HG02840 (cell line): ENCODE results near the gene FUS.
A peak's percentile ranks its signal among the peaks of the same experiment; 100 is the strongest.
"Not testable (repeated sequence)": the region's sequence is repeated elsewhere in the genome, so short reads cannot be mapped to it uniquely, and the experiment has no call there.

Experiments used
- ATAC-seq: cut with Tn5 transposase; IDR thresholded peaks from one replicate; pipeline ENCODE4 v1.9.1; 2021; ENCODE audit warnings: mild to moderate bottlenecking, moderate library complexity, moderate number of reproducible peaks; ENCODE audit not compliant: unreplicated experiment, low FRiP score

FUS gene

GRCh38 chr16:31179747-31180459 is at the start of gene FUS:
Gene FUS, plus strand, starts transcription at chr16:31180139. Its CDS starts 76 bp downstream, at chr16:31180215.
- ATAC-seq: peak; percentile 75

DNA sequence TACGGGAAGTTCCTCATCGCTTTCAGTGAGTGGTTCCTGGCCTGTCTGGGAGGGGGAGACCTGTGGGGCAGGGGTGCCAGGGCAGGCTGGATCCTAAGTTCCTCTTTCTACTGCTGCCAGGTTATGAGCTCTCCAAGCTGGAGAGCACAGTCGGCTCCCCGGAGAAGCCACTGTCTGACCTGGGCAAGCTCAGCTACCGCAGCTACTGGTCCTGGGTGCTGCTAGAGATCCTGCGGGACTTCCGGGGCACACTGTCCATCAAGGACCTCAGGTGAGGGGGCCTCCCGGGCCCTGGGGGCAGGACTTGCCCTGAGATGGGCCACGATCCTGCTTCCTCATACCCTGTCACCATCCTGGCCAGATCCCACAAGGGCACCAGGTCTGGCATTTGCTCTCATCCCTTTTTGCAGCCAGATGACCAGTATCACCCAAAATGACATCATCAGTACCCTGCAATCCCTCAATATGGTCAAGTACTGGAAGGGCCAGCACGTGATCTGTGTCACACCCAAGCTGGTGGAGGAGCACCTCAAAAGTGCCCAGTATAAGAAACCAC is 49.5 kb upstream of the FUS start:
- no peak for ATAC-seq

DNA sequence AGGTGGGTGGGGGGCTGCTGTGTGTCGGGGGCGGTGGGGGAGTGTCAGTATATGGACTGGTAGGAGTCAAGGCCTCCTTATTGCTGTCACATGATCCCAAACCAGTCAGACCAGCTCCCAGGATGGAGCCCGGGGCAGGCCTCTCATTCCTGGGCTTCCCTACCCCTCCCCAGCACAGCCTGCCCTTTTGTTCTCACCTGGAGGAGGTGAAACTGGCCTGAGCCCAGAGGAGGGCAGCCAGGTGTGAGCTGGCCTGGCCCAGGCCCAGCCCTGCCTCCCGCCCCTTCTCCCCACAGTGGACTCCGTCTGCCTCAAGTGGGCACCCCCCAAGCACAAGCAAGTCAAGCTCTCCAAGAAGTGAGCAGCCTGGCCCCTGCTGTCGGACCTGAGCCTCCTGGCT is 49.0 kb upstream of the FUS start:
- ATAC-seq: no peak

- ATAC-seq: no peak
Measured at GRCh38 chr16:31131416-31131815, 48.5 kb upstream of the FUS start.

DNA sequence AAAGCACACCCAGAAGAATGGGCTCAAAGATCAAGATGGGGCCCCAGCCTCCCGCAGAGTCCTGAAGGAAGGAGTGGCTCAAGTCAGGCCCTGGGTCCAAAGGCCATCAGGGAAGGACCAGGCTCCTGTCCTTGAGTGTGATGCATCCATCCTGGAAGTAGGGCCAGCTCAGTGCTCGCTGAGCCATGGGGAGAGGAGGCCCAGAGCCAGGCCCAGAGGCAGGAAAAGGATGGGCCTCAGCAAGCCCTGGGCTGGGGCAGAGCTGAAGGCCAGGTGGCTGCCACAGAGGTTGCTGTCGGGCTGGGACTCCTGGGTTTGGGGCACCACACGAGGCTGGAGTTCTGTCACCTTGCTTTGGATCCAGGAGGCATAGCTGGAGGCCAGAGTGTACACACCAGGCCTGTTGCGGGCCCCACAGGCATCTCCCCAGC is 48.1 kb upstream of the FUS start:
- ATAC-seq: no peak

DNA sequence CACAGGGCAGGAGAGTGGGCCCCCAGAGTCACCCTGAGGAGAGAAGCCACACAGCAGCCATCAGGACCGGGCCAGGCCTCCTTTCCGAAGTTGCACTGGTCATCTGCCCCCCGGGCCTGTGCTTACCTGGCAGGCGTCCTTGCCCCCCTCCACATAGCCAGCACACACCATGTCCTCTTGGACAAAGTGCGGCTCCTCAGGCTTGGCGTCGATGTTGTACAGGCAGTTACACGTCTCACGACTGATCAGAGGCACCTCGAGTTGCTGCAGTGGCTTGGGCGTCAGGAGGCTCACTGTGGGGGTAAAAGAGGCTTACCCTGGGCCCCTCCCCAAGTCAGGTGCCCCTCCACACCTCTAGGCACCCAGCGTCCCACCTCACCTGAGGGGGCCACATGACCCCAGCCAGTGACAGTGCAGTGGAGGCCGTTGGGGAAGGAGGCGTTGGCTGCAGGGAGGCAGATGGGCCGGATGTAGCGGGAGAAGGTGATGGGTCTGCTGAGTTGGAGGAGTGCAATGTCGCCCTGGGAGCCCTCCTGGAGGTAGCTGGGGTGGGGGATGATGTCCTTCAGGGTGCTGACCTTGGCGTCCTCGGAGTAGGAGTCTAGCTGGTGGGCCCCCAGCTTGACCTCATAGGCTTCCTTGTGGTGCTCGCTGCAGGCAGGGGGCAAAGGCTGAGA is 47.5 kb upstream of the FUS start:
- no peak for ATAC-seq

GRCh38 chr16:31133046-31133501 is 46.9 kb upstream of the FUS start:
- ATAC-seq: no peak

GRCh38 chr16:31134091-31134571 is 45.8 kb upstream of the FUS start:
- ATAC-seq: no peak

DNA sequence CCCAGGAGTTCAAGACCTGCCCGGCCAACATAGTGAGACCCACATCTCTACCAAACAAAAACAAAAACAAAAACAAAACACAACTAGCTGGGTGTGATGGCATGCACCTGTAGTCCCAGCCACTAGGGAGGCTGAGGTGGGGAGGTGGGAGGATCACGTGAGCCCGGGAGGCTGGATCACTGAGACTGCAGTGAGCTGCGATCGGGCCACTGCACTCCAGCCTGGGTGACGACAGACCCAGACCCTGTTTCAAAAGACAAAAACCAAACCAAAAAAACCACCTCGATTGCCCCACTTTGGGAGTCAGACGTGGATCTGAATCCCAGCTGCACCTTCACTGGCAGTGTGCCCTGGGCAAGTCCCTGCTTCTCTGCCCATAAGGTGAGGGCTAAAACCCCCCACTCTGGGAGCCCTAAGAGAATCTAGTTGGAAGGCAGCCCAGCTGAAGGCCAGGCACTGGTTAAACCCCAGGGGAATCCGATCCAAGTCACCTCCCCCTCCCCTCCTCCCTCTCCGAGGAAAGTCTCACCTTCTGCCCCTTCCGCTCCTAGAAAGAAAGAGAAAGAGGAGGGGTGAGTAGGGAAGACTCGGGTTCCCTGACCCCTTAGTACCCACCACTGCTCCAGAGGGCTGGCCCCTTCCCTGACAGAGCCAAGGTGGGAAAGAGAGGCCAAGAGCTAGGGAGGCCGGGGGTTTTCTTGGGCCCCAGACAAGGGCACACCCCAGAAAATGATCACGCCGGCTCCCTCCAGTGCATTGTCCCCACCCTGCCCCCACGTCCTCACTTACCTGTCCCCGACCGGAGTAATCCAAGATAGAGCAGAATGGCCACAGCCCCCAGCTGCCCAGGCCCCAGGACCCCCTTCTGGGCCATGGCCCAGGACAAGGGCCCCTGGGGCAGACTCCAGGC is 45.1 kb upstream of the FUS start:
- no peak for ATAC-seq

- no peak for ATAC-seq
Measured at GRCh38 chr16:31135535-31136286, 44.2 kb upstream of the FUS start, which contains the start of gene PRSS8. Gene PRSS8, minus strand, starts transcription at chr16:31135727. Its CDS starts 229 bp downstream, at chr16:31135498.

DNA sequence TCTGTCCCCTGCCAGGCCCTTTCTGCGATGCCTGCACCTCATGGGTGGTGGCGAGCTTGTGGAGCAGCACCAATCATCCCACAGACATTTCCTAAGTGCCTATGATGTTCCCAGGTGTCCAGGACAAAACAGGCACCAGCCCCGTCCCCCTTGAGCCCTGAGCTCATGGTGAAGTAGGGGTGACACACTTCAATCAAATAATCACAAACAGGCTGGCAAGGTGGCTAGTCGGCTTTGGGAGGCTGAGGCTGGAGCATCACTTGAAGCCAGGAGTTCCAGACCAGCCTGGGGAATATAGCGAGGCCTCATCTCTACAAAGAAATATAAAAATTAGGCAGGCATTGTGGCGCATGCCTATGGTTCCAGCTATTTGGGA is 43.7 kb upstream of the FUS start:
- ATAC-seq: no peak

GRCh38 chr16:31136822-31137499 is 43.0 kb upstream of the FUS start:
- ATAC-seq: not testable (repeated sequence)

- no peak for ATAC-seq
Measured at GRCh38 chr16:31138621-31139578, 41.0 kb upstream of the FUS start.

DNA sequence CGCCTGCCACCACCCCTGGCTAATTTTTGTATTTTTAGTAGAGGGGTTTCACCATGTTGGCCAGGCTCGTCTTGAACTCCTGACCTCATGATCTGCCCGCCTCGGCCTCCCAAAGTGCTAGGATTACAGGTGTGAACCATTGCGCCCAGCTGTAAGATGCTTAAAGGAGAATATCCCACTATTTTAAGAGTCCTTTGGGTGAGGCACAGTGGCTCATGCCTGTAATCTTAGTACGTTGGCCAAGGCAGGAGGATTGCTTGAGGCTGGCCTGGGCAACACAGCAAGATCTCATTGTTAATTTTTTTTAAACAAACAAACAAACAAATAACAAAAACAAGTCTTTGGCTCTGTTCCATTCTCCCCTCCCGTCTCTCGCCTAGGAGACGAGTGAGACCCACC is 38.9 kb upstream of the FUS start:
- ATAC-seq: not testable (repeated sequence)

- ATAC-seq: peak; percentile 3
Measured at GRCh38 chr16:31141489-31142108, 38.3 kb upstream of the FUS start.

GRCh38 chr16:31142109-31143010 is 37.6 kb upstream of the FUS start:
- peak; percentile 87 for ATAC-seq
